ENCODE data around the gene GABRG3. TPM values are rescaled to one million over a fixed set of nuclear protein-coding genes. Genes with fewer than 3 reads are reported as not detected.

The GABRG3 gene
- polyA plus RNA-seq, 1 donor (not counting 4 experiments of a cell fraction or from before 2014, with no cell fraction given): not detected

GRCh38 chr15:27573805-27574485, 603.0 kb downstream of the GABRG3 start:
- dilution Hi-C loops (cut with MboI; ENCODE audit: extremely low pct_ligation_motif_present, low sequenced_read_pairs): no loop called here
- H3K36me3 ChIP-seq (ENCODE audit: control insufficient read depth in 2 of 2, extremely low read depth in 1 of 2, insufficient read depth in 2 of 2, low read length in 2 of 2): no peaks in the 10 kb centered on the region

GRCh38 chr15:27574541-27575054, 603.6 kb downstream of the GABRG3 start:
- DNase-seq (ENCODE audit: low read depth, low spot score) (no peak), FAIRE-seq (no peak)
- Histone ChIP-seq H2AFZ (ENCODE audit: control insufficient read depth, low read length) (no peak overlapping the region), H3K4me1 (ENCODE audit: control insufficient read depth, extremely low read depth, insufficient read depth, low read length) (no peaks in the 10 kb centered on the region), H3K9ac (ENCODE audit: control insufficient read depth, extremely low read depth, insufficient read depth, low read length) (no peak overlapping the region), H3K27ac (ENCODE audit: control insufficient read depth, insufficient read depth, low read length) (no peak overlapping the region), H3K36me3 (ENCODE audit: control insufficient read depth in 2 of 2, extremely low read depth in 1 of 2, insufficient read depth in 2 of 2, low read length in 2 of 2) (no peaks in the 10 kb centered on the region), H3K79me2 (ENCODE audit: control insufficient read depth, insufficient read depth, low read length) (no peaks in the 10 kb centered on the region), H3K27me3 (ENCODE audit: control insufficient read depth, extremely low read depth, insufficient read depth, low read length) (no peaks in the 10 kb centered on the region), H3K9me1 (ENCODE audit: control insufficient read depth, extremely low read depth, insufficient read depth, low read length) (no peaks in the 10 kb centered on the region), H3K4me2 (ENCODE audit: control insufficient read depth, extremely low read depth, insufficient read depth, low read depth, low read length) (no peak overlapping the region), H3K4me3 (ENCODE audit: control insufficient read depth in 2 of 3, extremely low read depth in 1 of 3, insufficient read depth in 2 of 3, low read depth in 1 of 3, low read length in 3 of 3) (no peak overlapping the region), H3K9me3 (ENCODE audit: control insufficient read depth, low read depth, low read length) (peaks cover 3% of the 10 kb centered on the region), H4K20me1 (ENCODE audit: control insufficient read depth, extremely low read depth, insufficient read depth, low read length) (no peaks in the 10 kb centered on the region)
- no peak for TF ChIP-seq CTCF (optimal IDR thresholded peaks at IDR 0.05 in 1 of 3, IDR thresholded peaks at IDR 0.05 in 1 of 3, conservative IDR thresholded peaks at IDR 0.05 in 1 of 3; ENCODE audit: extremely low read depth in 1 of 3, insufficient read depth in 2 of 3, low read length in 3 of 3)
- TF ChIP-seq EZH2 (IDR thresholded peaks at IDR 0.05; ENCODE audit: low read length): no peak
- dilution Hi-C loops (cut with MboI; ENCODE audit: extremely low pct_ligation_motif_present, low sequenced_read_pairs): no loop called here

More at GRCh38 chr15:27573805-27574485, 603.0 kb downstream of the GABRG3 start:
- H2AFZ ChIP-seq (ENCODE audit: control insufficient read depth, low read length): no peak overlapping the region
- H3K27me3 ChIP-seq (ENCODE audit: control insufficient read depth, extremely low read depth, insufficient read depth, low read length): no peaks in the 10 kb centered on the region
- no peak overlapping the region for H3K4me2 ChIP-seq (ENCODE audit: control insufficient read depth, extremely low read depth, insufficient read depth, low read depth, low read length)
- DNase-seq (ENCODE audit: low read depth, low spot score) (no peak), FAIRE-seq (no peak)
- peaks cover 3% of the 10 kb centered on the region for H3K9me3 ChIP-seq (ENCODE audit: control insufficient read depth, low read depth, low read length)
- no peaks in the 10 kb centered on the region for H4K20me1 ChIP-seq (ENCODE audit: control insufficient read depth, extremely low read depth, insufficient read depth, low read length)
- no peaks in the 10 kb centered on the region for H3K4me1 ChIP-seq (ENCODE audit: control insufficient read depth, extremely low read depth, insufficient read depth, low read length)
- H3K4me3 ChIP-seq (ENCODE audit: control insufficient read depth in 2 of 3, extremely low read depth in 1 of 3, insufficient read depth in 2 of 3, low read depth in 1 of 3, low read length in 3 of 3): no peak overlapping the region
- H3K27ac ChIP-seq (ENCODE audit: control insufficient read depth, insufficient read depth, low read length): no peak overlapping the region
- no peaks in the 10 kb centered on the region for H3K9me1 ChIP-seq (ENCODE audit: control insufficient read depth, extremely low read depth, insufficient read depth, low read length)
- H3K79me2 ChIP-seq (ENCODE audit: control insufficient read depth, insufficient read depth, low read length): no peaks in the 10 kb centered on the region
- TF ChIP-seq EZH2 (IDR thresholded peaks at IDR 0.05; ENCODE audit: low read length): no peak
- H3K9ac ChIP-seq (ENCODE audit: control insufficient read depth, extremely low read depth, insufficient read depth, low read length): no peak overlapping the region
